HEK293 (cell line): ENCODE results near the gene TRAM2.
A peak's percentile ranks its signal among the peaks of the same experiment; 100 is the strongest.

Experiments
- GLI4 ChIP-seq: fragments of 450-650 bp; formaldehyde crosslinking; IDR thresholded peaks from 2 replicates; pipeline ENCODE4 v1.5.1; 2016; ENCODE audit warnings: missing biosample characterization, missing genetic modification characterization
- IKZF3 ChIP-seq: fragments of 450-650 bp; IDR thresholded peaks from 2 replicates; pipeline ENCODE4 v1.5.0; 2018; ENCODE audit warnings: missing biosample characterization, mild to moderate bottlenecking, missing genetic modification characterization, moderate library complexity
- KLF7 ChIP-seq: fragments of 450-650 bp; formaldehyde crosslinking; IDR thresholded peaks from 2 replicates; pipeline ENCODE4 v1.5.1; 2016; ENCODE audit warnings: missing biosample characterization, missing genetic modification characterization, borderline replicate concordance
- KLF8 ChIP-seq: fragments of 450-650 bp; formaldehyde crosslinking; IDR thresholded peaks from 2 replicates; pipeline ENCODE4 v1.5.1; 2016; ENCODE audit warnings: missing biosample characterization, missing genetic modification characterization
- MZF1 ChIP-seq: fragments of 450-650 bp; formaldehyde crosslinking; IDR thresholded peaks from 2 replicates; pipeline ENCODE4 v1.5.1; 2017; ENCODE audit warnings: missing biosample characterization, missing genetic modification characterization, borderline replicate concordance
- PRDM1 ChIP-seq: fragments of 450-650 bp; formaldehyde crosslinking; IDR thresholded peaks from 2 replicates; pipeline ENCODE4; 2016; ENCODE audit warnings: missing biosample characterization, missing genetic modification characterization
- WT1 ChIP-seq: fragments of 450-650 bp; formaldehyde crosslinking; IDR thresholded peaks from 2 replicates; pipeline ENCODE4 v1.5.1; 2016; ENCODE audit warnings: missing biosample characterization, missing genetic modification characterization
- ZBTB48 ChIP-seq: fragments of 450-650 bp; formaldehyde crosslinking; IDR thresholded peaks from 2 replicates; pipeline ENCODE4 v1.5.1; 2016; ENCODE audit warnings: missing biosample characterization, missing genetic modification characterization
- ZFP37 ChIP-seq: fragments of 450-650 bp; formaldehyde crosslinking; IDR thresholded peaks from 2 replicates; pipeline ENCODE4 v1.5.1; 2016; ENCODE audit warnings: missing biosample characterization, missing genetic modification characterization
- ZNF114 ChIP-seq: fragments of 450-650 bp; formaldehyde crosslinking; IDR thresholded peaks from 2 replicates; pipeline ENCODE4 v1.5.0; 2017; ENCODE audit warnings: missing biosample characterization, missing genetic modification characterization
- ZNF174 ChIP-seq: fragments of 450-650 bp; formaldehyde crosslinking; IDR thresholded peaks from 2 replicates; pipeline ENCODE4 v1.5.0; 2017; ENCODE audit warnings: missing biosample characterization, mild to moderate bottlenecking, missing genetic modification characterization
- ZNF521 ChIP-seq: fragments of 450-650 bp; formaldehyde crosslinking; IDR thresholded peaks from 2 replicates; pipeline ENCODE4 v1.5.1; 2017; ENCODE audit warnings: missing biosample characterization, mild to moderate bottlenecking, missing genetic modification characterization
- ZNF629 ChIP-seq: fragments of 450-650 bp; formaldehyde crosslinking; IDR thresholded peaks from 2 replicates; pipeline ENCODE4 v1.5.1; 2017; ENCODE audit warnings: missing biosample characterization, missing genetic modification characterization
- ZNF747 ChIP-seq: fragments of 450-650 bp; formaldehyde crosslinking; IDR thresholded peaks from 2 replicates; pipeline ENCODE4 v1.5.1; 2016; ENCODE audit warnings: missing biosample characterization, missing genetic modification characterization
- ZNF777 ChIP-seq: fragments of 450-650 bp; formaldehyde crosslinking; IDR thresholded peaks from 2 replicates; pipeline ENCODE4 v1.5.1; 2017; ENCODE audit warnings: missing biosample characterization, missing genetic modification characterization, borderline replicate concordance
- ZSCAN18 ChIP-seq: fragments of 450-650 bp; formaldehyde crosslinking; IDR thresholded peaks from 2 replicates; pipeline ENCODE4 v1.5.1; 2016; ENCODE audit warnings: missing biosample characterization, missing genetic modification characterization
- TF ChIP-seq, protein P1 (sequence below): fragments of 450-650 bp; formaldehyde crosslinking; IDR thresholded peaks from 2 replicates; pipeline ENCODE4 v1.5.1; 2017; ENCODE audit warnings: missing biosample characterization, mild to moderate bottlenecking, missing genetic modification characterization, moderate library complexity
- TF ChIP-seq, protein P2 (sequence below): fragments of 450-650 bp; formaldehyde crosslinking; IDR thresholded peaks from 2 replicates; pipeline ENCODE4 v1.5.1; 2016; ENCODE audit warnings: missing biosample characterization, missing genetic modification characterization
- TF ChIP-seq, protein P3 (sequence below): fragments of 450-650 bp; formaldehyde crosslinking; IDR thresholded peaks from 2 replicates; pipeline ENCODE4 v1.5.1; 2016; ENCODE audit warnings: missing biosample characterization, missing genetic modification characterization
- TF ChIP-seq, protein P4 (sequence below): fragments of 450-650 bp; formaldehyde crosslinking; IDR thresholded peaks from 2 replicates; pipeline ENCODE4 v1.5.1; 2017; ENCODE audit warnings: missing biosample characterization, missing genetic modification characterization
- TF ChIP-seq, protein P5 (sequence below): fragments of 450-650 bp; formaldehyde crosslinking; IDR thresholded peaks from 2 replicates; pipeline ENCODE4 v1.5.1; 2016; ENCODE audit warnings: missing biosample characterization, missing genetic modification characterization
- TF ChIP-seq, protein P6 (sequence below): fragments of 450-650 bp; formaldehyde crosslinking; IDR thresholded peaks from 2 replicates; pipeline ENCODE4 v1.5.1; 2017; ENCODE audit warnings: missing biosample characterization, missing genetic modification characterization
- TF ChIP-seq, protein P7 (sequence below): fragments of 450-650 bp; formaldehyde crosslinking; IDR thresholded peaks from 2 replicates; pipeline ENCODE4 v1.5.1; 2016; ENCODE audit warnings: missing biosample characterization, missing genetic modification characterization, borderline replicate concordance

Gene TRAM2

DNA sequence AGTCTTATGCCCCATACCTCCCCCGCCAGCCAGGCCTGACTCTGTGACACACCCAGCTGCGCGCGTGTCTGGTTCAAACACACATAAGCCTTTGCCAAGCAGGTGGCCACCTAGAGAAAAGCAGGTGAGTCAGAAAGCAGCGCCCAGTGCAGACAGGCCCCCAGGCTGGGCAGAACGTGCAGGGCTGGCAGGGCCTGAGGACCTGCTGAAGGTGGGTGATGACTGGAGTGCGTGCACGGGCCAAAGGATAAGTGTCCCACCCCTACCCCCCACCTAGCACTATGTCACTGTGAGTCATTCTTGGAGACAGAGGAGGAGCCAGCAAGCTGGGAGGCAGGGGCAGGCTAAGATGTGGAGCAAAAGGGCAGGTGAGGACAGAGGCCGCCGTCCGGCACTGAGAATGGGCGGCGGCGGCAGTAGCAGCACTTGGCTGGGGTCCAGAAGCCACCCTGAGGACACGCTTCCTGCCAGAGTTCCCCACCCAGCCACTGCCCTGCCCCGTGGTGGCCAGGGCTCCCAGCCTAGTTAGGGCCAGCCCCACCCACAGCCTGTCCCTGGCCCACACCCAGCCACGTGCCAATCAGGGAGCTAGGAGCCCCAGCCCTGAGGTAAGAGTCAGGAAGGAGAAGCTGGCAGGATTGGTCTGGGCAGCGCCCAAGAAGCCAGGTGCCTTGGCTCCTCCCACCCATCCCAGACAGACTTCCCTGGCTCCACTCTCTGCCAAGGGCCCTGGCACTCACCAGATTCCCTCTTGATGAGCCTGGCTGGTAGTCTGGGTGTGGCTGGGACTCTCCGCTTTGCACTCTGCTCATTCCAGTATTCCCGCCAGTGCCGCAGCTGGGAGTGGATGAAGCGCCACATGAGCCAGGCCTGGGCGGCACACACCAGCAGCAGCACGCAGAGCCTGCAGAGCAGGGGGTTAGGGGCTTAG, 72.7 kb downstream of the TRAM2 start (continued):
- TF ChIP-seq, protein P1, sequence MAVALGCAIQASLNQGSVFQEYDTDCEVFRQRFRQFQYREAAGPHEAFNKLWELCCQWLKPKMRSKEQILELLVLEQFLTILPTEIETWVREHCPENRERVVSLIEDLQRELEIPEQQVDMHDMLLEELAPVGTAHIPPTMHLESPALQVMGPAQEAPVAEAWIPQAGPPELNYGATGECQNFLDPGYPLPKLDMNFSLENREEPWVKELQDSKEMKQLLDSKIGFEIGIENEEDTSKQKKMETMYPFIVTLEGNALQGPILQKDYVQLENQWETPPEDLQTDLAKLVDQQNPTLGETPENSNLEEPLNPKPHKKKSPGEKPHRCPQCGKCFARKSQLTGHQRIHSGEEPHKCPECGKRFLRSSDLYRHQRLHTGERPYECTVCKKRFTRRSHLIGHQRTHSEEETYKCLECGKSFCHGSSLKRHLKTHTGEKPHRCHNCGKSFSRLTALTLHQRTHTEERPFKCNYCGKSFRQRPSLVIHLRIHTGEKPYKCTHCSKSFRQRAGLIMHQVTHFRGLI = peak; percentile 62; the same call in 1 of the 2 replicates
- TF ChIP-seq, protein P2, sequence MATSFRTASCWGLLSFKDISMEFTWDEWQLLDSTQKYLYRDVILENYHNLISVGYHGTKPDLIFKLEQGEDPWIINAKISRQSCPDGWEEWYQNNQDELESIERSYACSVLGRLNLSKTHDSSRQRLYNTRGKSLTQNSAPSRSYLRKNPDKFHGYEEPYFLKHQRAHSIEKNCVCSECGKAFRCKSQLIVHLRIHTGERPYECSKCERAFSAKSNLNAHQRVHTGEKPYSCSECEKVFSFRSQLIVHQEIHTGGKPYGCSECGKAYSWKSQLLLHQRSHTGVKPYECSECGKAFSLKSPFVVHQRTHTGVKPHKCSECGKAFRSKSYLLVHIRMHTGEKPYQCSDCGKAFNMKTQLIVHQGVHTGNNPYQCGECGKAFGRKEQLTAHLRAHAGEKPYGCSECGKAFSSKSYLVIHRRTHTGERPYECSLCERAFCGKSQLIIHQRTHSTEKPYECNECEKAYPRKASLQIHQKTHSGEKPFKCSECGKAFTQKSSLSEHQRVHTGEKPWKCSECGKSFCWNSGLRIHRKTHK (tag by site-specific recombination) = no peak
- TF ChIP-seq PRDM1 (no peak), GLI4 (tag by site-specific recombination) (no peak), ZNF114 (tag by site-specific recombination) (no peak), IKZF3 (tag by site-specific recombination) (peak; percentile 38; the same call in 1 of the 2 replicates), WT1 (peak; percentile 77), ZNF521 (tag by site-specific recombination) (no peak), ZNF747 (tag by site-specific recombination) (no peak), ZFP37 (tag by site-specific recombination) (peak; percentile 72; the same call in 1 of the 2 replicates), ZNF629 (peak; percentile 89), KLF7 (tag by site-specific recombination) (peak; percentile 85), ZSCAN18 (tag by site-specific recombination) (no peak), ZNF174 (no peak), MZF1 (tag by site-specific recombination) (no peak), KLF8 (peak; percentile 81), ZBTB48 (tag by site-specific recombination) (peak; percentile 80), ZNF777 (no peak)
- TF ChIP-seq, protein P3, sequence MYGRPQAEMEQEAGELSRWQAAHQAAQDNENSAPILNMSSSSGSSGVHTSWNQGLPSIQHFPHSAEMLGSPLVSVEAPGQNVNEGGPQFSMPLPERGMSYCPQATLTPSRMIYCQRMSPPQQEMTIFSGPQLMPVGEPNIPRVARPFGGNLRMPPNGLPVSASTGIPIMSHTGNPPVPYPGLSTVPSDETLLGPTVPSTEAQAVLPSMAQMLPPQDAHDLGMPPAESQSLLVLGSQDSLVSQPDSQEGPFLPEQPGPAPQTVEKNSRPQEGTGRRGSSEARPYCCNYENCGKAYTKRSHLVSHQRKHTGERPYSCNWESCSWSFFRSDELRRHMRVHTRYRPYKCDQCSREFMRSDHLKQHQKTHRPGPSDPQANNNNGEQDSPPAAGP = peak; percentile 99
- TF ChIP-seq, protein P4, sequence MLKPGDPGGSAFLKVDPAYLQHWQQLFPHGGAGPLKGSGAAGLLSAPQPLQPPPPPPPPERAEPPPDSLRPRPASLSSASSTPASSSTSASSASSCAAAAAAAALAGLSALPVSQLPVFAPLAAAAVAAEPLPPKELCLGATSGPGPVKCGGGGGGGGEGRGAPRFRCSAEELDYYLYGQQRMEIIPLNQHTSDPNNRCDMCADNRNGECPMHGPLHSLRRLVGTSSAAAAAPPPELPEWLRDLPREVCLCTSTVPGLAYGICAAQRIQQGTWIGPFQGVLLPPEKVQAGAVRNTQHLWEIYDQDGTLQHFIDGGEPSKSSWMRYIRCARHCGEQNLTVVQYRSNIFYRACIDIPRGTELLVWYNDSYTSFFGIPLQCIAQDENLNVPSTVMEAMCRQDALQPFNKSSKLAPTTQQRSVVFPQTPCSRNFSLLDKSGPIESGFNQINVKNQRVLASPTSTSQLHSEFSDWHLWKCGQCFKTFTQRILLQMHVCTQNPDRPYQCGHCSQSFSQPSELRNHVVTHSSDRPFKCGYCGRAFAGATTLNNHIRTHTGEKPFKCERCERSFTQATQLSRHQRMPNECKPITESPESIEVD = no peak
- TF ChIP-seq, protein P5, sequence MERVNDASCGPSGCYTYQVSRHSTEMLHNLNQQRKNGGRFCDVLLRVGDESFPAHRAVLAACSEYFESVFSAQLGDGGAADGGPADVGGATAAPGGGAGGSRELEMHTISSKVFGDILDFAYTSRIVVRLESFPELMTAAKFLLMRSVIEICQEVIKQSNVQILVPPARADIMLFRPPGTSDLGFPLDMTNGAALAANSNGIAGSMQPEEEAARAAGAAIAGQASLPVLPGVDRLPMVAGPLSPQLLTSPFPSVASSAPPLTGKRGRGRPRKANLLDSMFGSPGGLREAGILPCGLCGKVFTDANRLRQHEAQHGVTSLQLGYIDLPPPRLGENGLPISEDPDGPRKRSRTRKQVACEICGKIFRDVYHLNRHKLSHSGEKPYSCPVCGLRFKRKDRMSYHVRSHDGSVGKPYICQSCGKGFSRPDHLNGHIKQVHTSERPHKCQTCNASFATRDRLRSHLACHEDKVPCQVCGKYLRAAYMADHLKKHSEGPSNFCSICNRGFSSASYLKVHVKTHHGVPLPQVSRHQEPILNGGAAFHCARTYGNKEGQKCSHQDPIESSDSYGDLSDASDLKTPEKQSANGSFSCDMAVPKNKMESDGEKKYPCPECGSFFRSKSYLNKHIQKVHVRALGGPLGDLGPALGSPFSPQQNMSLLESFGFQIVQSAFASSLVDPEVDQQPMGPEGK (tag by site-specific recombination) = peak; percentile 97
- TF ChIP-seq, protein P6, sequence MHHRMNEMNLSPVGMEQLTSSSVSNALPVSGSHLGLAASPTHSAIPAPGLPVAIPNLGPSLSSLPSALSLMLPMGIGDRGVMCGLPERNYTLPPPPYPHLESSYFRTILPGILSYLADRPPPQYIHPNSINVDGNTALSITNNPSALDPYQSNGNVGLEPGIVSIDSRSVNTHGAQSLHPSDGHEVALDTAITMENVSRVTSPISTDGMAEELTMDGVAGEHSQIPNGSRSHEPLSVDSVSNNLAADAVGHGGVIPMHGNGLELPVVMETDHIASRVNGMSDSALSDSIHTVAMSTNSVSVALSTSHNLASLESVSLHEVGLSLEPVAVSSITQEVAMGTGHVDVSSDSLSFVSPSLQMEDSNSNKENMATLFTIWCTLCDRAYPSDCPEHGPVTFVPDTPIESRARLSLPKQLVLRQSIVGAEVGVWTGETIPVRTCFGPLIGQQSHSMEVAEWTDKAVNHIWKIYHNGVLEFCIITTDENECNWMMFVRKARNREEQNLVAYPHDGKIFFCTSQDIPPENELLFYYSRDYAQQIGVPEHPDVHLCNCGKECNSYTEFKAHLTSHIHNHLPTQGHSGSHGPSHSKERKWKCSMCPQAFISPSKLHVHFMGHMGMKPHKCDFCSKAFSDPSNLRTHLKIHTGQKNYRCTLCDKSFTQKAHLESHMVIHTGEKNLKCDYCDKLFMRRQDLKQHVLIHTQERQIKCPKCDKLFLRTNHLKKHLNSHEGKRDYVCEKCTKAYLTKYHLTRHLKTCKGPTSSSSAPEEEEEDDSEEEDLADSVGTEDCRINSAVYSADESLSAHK (tag by site-specific recombination) = peak; percentile 43; the same call in 1 of the 2 replicates
- TF ChIP-seq, protein P7, sequence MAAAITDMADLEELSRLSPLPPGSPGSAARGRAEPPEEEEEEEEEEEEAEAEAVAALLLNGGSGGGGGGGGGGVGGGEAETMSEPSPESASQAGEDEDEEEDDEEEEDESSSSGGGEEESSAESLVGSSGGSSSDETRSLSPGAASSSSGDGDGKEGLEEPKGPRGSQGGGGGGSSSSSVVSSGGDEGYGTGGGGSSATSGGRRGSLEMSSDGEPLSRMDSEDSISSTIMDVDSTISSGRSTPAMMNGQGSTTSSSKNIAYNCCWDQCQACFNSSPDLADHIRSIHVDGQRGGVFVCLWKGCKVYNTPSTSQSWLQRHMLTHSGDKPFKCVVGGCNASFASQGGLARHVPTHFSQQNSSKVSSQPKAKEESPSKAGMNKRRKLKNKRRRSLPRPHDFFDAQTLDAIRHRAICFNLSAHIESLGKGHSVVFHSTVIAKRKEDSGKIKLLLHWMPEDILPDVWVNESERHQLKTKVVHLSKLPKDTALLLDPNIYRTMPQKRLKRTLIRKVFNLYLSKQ (tag by site-specific recombination) = no peak
